Brain pericyte (primary cell): ENCODE results near the gene BPI.
"Not testable (repeated sequence)": the region's sequence is repeated elsewhere in the genome, so short reads cannot be mapped to it uniquely, and the experiment has no call there.

ENCODE experiments used
- DNase-seq: peaks from one replicate; pipeline ENCODE4 v3.0.0-alpha.2; 2012; ENCODE audit warnings: low read depth, low spot score

BPI gene

DNA sequence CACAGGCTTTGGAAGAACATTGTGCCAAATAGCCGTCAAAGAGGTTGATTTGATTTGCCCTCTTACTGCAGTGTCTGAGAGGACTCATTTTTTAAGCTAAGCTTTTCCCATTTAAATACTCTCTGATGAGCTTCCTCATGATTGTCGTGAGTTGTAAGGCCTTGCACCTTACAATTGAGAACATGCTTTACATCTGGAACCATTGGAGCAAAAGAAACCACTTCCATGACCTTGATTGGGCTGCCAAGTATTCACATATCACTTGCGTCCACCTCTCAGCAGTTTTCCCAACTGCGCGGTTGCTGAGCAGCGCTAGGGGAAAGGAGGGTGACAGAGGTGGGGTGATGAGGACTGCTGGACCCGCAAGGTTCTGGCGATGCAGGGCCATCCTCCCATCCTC, 30.1 kb downstream of the BPI start:
- DNase-seq = no peak

- no peak for DNase-seq
Observed at GRCh38 chr20:38336726-38337125, 32.8 kb downstream of the BPI start.

DNA sequence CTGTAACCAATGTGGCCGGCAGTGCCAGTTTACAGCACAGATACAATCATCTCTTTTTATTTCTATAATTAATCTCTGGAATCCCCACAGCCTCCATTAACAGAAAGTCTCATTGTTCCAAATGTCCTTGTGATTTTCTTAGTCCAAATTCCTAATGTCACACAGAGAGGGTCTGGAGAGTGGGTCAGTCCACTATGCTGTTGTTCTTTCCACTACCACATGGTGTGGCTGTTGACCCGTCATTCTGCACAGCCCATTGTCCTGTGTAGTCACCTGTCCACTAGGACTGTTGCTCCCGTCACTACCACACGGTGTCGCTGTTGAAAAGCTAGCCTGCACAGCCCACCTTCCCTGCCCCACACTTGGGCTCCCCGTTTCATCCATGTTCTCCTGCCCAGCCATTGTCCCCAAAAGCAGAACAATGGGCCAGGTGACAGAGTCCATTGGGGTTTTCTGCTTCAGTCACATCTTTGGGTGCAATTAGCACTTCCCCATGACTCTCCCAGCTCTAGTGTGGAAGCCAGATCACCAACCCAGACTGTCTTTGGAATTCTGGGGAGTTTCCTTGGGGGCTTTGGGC, 33.7 kb downstream of the BPI start:
- no peak for DNase-seq

DNA sequence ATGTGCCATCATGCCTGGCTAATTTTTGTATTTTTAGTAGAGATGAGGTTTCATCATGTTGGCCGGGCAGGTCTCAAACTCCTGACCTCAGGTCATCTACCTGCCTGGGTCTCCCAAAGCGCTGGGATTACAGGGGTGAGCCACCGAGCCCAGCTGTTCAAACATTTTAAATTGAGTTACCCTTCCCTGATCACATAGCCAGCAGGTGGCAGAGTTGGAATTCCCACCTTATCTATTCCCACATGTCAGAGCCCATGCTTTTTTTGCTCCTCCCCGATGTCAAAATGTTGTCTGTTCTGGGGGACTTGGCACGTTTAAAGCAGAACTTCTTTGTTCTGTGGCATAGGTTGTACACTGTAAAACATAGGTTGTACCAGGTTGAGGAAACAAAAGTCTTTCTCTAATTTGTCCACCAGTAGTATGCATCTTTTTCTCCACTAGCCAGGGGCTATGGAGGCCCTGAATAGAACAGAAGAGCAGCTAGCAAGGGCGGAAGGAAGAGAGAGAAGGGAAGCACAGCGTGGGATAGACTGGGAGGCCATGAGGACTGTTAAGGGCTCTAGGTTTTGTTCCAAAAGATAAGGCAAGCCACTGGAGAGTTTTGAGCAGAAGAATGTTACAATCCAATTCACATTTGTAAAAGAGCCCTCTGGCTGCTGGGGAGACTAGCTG, 35.0 kb downstream of the BPI start:
- DNase-seq = no peak

DNA sequence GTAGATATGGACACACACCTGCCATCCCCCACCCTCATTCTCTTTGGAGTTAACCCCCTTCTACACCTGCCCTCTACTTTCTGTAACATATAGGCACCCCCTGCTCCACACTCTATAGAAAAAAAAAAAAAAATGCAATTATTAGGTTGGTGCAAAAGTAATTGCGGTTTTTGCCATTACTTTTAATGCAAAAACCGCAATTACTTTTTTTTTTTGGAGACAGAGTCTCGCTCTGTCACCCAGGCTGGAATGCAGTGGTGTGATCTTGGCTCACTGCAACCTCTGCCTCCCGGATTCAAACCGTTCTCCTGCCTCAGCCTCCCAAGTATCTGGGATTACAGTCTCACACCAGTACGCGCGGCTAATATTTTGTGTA, 35.6 kb downstream of the BPI start:
- DNase-seq = not testable (repeated sequence)

GRCh38 chr20:38339997-38340396, 36.0 kb downstream of the BPI start:
- DNase-seq = no peak

GRCh38 chr20:38340693-38341092, 36.7 kb downstream of the BPI start:
- DNase-seq = no peak

DNA sequence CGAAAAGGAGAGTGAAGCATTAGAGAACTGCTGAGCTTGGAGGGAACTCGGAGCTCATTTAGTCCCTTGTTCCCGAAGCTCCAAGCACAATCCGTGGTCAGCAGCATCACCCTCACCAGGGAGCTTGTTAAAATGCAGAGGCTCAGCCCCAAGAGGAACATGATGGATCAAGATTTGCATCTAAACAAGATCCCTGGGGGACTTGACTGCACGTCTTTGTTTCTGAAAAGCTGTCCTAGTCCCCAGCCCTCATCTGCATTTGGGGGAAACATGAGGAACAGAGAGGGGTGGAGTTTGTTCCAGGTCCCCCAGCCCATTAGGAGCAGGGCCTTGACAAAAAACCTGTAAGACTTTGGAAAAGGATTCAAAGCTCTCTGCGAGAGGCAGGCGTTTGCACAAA, 38.3 kb downstream of the BPI start:
- DNase-seq = no peak

- no peak for DNase-seq
Observed at GRCh38 chr20:38342713-38343310, 38.9 kb downstream of the BPI start.

DNA sequence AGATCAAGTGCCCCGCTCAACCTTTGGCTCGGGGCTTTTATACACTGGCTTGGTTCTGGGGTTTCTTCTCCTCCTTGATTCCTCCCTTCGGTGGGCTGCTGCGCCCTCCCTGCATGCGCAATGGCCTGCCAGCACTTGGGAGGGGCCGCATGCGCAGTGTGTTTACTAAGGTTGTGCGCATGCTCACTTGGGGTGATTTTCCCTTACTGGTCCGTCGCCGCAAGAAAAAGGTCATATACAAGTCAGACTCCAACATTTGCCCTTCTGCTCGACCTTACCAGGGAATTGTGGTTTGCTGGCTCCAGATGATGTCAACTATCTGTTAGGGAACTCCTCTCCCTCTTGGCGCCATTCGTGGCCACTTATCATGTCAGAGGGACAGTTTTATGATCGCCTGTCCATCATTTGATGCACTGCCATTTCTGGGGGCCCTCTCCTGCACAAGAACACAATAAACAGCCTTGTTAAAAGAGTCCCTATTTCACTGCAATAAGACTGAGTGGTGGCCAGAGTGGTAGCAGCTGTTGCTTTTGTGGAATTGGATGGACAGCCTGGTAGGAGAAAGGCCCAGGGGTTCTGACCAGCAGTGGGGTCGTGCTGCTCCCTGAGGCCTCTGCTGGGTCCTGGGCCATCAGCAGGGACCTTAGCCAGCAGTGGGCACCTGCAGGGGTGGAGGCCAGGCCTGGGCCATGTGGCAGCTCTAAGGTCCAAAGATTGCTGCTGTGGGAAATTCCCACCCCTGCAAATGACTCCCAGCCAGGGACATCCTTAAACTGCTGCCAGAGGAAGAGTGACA, 39.6 kb downstream of the BPI start:
- DNase-seq = no peak

DNA sequence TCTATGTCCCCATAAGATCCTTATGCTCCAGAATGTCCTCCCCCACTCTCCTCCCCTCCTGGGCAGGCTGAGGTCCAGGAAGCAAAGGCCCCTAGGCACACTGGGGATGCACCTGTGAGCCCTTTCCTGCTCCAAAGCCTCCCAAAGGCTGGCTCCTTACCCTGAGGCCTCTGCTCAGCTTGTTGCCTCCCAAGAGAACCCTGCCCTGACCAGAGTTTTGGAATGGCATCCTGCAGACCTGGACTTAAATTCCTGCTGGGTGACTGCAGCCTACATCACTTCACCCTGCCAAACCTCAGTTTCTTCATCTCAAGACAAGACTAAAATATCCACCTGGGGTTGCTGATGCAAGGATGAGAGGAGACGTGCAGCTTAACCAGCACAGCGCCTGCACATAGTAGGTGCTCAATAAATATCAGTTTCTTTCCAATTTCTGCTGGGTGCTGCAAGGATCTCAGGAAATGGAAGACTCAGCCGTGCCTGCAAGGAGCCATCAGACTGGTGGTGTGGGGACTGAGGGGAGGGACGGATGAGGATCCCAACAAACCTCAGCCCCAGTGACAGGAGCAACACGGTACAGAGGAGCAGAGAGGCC, 40.2 kb downstream of the BPI start:
- no peak for DNase-seq

DNA sequence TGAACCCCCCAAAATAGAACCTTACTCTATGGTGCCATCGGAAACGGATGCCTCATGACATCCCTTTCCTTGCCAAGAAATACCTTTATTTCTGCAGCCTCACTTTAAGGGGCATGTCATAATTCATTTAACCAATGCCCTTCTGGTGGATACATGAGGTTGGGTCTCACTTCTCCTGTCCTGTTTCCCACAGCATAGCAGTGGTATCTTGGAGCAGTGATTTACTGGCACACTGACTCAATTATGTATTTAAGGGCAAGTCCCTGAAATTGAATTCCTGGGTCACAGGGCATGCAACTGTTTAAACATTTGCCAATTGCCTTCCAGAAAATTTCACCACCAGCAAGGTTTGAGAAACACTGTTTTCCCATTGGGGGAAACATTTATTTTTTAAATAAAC, 41.7 kb downstream of the BPI start:
- DNase-seq = no peak

DNA sequence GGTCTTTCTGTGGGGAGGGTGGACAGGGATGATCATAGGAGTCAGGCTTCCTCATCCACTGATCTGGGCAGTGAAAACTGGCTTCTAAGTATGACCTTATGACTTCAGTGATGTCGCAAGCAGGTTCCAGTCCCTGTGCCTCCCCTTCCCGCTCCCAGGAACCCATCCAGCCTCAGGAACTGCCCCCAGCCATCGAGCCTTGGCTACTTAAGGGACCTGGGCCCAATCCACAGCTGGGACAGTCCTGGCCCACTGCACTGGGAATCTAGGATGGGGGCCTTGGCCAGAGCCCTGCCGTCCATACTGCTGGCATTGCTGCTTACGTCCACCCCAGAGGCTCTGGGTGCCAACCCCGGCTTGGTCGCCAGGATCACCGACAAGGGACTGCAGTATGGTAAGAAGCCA, 42.3 kb downstream of the BPI start, which contains the start of gene LBP:
LBP (plus strand) TSS at position 236 of the 405 bp plus-strand sequence; CDS start at position 271, 35 bp downstream.
- DNase-seq = no peak

GRCh38 chr20:38346741-38347140, 42.8 kb downstream of the BPI start:
- no peak for DNase-seq

DNA sequence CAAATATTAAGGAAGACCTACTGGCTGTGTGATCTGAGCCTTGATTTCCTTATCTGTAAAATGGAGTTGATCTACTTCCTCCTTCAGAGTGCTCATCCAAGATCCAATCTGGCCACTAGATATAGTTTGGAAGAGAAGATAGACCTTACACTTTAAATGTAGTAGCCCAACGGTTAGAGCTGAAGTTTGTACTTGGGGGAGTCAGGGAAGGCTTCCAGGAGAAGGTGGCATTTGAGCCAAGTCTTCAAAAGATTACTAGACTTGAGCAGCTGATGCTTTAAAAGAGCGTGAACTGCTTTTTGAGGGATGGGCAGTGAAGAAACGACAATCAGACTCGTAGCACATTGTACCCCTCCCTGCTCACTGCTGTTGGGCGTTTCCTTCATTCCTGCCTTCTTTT, 45.9 kb downstream of the BPI start:
- DNase-seq = no peak

GRCh38 chr20:38350879-38351775, 47.2 kb downstream of the BPI start:
- DNase-seq = no peak

- DNase-seq = no peak
Observed at GRCh38 chr20:38353316-38353715, 49.4 kb downstream of the BPI start.

GRCh38 chr20:38354227-38354626, 50.3 kb downstream of the BPI start:
- no peak for DNase-seq

DNA sequence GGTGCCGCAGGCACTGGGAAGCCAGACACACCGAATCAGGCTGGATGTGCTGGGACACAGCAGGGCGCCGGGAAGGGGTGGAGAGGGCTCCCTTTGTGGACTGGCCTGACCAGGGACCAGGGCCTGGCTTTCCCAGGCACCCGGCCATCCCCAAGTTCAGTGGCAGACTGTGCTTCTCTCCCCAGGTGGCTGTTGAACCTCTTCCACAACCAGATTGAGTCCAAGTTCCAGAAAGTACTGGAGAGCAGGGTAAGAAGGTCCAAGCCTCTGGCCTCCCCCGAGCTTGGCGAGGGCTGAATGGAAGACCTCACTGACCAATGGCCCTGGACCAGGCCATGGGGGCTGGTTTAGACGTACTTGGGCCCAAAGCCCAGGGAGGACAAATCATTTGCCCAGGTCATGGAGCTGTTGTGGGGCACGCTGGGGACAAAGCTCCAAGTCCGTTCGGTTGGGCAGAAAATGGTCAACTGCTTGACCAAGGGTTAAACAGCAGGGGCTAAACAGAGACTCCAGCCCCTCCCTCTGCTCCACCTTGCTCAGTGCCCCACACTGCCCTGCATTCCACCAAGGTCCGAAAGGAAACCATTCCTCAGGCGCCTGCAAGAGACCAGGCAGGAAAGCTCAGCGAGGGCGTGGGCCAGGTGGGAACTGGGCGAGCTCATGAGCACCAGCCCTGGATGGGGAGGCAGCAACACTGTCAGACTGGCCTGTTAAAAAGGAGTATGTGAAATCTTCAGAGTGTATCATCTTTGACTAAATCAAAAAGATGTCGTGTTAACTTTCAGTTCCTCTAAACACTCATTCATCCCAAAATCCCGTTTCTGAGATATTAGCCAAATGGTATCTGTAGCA, 51.4 kb downstream of the BPI start:
- no peak for DNase-seq

- DNase-seq = no peak
Observed at GRCh38 chr20:38357653-38358207, 53.8 kb downstream of the BPI start.
